Fibroblast of skin of right biceps (primary cell): Measurements from ENCODE around the gene DACT2.
"Not testable (repeated sequence)": the region's sequence is repeated elsewhere in the genome, so short reads cannot be mapped to it uniquely, and the experiment has no call there.

Source experiments
- DNase-seq: peaks from one replicate; pipeline ENCODE4 v3.0.0-alpha.2; 2013

The DACT2 gene, protein sequence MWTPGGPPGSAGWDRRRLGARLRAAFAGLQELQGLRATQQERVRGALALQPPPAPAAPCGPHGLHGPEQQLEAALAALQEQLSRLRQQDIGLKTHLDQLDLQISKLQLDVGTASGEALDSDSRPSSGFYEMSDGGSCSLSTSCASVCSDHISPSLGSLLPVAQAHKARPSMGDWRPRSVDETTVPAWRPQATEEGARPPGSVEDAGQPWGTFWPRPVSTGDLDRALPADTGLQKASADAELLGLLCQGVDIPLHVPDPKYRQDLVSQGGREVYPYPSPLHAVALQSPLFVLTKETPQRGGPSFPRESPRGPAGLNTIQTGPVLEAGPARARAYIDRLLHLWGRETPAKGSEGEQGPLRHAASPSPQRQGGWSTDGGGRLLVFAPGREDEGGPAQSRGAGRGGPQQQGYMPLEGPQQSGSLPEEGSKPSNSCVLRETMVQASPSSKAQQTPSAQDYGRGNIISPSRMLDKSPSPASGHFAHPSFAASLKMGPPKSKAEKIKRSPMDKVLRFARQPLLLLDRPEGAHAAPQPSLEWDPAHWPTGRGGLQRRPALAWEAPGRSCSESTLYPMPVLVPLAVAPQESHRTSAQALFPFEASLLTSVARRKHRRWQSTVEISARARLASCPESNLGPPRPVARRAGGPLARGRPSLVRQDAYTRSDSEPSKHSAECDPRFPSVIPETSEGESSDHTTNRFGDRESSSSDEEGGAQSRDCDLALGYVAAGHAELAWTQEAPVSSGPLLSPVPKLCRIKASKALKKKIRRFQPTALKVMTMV

DNA sequence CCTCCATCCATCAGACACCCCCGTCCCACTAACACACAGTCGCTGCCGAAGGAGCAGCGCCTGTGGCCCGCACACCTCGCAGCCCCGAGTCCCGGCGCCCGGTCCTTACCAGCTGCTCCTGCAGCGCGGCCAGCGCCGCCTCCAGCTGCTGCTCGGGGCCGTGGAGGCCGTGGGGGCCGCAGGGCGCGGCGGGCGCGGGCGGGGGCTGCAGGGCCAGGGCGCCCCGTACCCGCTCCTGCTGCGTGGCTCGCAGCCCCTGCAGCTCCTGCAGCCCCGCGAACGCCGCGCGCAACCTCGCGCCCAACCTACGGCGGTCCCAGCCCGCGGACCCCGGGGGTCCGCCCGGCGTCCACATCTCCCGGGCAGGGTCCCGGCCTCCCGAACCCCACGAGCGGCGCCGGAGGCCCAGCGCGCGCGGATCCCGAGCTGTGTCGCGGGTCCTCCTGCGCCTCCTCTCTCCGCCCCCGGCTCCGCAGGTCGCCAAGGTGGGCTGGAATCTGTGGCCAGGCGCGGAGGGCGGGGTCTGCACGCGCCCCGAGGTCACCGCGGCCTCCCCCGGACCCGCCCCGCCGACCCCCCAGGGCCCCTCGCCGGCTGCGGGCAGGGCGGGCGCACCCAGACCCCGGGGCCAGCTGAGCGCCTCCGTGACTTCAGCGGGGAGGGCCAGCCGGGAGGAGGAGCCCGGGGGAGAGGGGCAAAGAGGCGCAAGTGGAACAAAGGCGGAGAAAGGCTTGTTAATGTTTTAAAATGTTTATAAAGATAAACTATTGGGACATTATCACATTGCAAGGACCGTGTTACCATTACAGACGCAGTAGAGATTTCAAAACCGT lies at the start of gene DACT2:
Gene DACT2, minus strand, starts transcription at position 499 of the 833 bp plus-strand sequence. Its CDS starts 144 bp downstream, at position 355.
- DNase-seq = no peak

DNA sequence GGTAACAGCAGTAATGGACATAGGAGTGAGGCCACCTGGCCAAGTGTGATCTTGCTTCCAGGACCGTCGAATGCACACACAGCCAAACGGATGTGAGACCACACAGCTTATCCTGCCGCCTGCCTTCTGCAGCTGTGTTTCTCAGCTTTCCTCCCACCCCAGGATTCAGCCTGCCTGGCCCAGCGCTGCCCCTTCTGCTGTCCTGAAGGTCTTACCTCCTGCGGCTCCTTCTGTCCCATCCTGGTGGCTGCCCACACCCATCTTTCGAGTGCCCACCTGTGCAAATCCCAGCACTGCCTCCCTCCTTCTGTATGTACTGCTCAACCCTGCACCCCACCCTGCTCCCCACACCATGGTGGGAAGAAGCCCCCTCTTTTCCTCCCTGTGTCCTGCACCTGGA lies 49.4 kb upstream of the DACT2 start:
- no peak for DNase-seq

DNA sequence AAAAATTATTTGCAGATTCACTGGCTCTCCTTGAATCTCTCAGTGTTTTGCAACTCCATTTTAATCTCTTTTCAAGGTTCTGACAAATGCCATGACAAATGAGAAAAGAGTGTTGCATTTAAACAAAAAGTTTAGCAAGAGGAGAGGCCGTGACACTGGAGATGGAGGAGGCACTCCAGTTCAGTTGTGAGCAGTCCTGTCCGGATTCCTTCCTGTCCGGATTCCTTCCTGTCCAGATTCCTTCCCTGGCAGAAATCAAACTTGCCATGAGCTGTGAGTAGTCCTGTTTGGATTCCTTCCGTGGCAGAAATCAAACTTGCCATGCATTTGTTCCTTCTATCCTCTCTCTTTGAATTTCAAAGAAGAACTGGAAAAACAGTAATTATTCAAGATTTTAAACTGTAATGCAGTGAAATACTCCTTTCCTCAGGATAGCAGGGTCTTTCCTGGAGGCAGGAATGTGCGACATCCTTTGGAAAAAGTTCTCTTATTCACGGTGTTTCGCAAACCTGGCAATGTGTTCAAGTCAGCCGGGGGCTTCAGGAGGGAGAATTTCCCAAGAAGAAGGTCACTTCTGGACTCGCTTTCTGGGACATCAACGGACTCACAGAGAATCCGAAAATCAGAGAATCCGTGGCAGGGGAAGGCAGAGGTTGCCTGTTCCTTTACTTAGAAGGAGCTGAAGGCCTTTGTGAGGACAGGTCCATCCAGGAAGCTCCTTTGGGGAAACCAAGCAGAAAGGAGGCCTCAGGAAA lies 48.7 kb upstream of the DACT2 start:
- DNase-seq = peak; percentile 15

DNA sequence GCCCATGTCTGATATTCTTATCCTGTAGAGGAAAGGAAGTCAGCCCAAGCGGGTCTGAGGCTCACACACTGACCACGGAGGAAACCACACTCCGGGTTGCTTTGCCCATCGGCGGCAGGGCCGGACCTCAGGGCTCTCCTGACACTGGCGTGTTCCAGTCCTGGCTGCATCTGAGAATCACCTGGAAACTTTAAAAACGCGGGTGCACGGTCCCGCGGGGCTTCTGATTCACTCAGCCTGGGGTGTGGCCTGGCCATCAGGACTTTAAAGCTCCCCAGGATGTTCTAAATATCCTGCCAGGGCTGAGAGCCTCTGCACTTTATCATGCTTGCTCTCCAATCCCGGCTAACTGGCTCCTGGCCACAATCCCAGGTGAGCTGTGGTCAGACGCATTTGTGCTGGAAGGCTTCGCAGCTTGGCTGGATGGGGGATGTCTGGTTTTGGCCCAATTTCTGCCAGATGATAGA lies 47.7 kb upstream of the DACT2 start:
- DNase-seq = no peak

DNA sequence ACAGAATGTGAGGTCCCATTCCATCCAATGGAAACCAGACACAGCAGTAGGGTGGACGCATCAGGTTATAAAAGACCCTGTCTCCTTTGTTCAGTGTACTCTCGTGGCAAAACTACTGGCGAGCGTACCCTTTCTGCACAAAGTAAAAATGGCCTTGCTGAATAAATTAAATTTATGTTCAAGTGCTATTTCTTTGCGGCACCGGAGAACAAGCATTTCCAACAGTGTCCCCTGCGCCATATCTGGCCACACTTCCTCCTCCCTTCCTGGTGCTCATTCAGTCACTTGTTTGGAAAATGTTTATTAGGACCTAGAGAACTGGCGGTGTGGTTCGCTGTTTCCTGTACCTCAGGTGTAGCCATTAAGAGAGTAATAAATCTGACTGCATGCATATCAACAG lies 46.9 kb upstream of the DACT2 start:
- no peak for DNase-seq

- no peak for DNase-seq
Observed at GRCh38 chr6:168365422-168366165, 46.0 kb upstream of the DACT2 start.

DNA sequence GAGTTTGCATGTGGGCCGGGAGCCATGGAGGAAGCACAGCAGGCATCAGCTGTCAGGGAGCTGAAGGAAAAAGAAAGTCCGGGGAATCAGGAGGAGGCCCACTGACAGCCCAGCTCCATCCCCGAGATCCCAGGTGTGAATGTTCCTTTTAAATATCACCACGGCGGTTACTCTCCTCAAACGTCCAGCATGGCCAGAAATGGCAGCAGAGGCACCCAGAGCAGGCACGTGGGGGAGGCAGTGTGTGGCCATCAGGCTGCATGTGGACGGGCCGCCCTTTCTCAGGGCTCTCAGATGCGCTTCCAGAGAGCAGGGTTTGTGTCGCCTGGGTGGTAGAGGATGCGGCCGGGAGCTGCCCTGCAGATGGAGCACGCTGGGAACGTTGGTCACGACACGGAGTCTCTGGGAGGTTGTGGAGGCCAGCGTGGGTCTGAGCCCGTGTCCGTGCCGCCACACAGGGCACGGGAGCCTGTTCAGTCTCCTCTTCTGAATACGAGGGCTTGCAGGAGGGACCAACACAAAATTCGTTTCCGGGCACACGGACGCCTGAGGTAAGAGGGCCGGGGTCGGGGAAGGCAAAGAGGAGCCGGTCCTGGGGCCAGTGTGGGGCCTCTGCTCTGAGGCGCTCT lies 45.3 kb upstream of the DACT2 start:
- DNase-seq = no peak

- no peak for DNase-seq
Observed at GRCh38 chr6:168363811-168364792, 44.5 kb upstream of the DACT2 start.

DNA sequence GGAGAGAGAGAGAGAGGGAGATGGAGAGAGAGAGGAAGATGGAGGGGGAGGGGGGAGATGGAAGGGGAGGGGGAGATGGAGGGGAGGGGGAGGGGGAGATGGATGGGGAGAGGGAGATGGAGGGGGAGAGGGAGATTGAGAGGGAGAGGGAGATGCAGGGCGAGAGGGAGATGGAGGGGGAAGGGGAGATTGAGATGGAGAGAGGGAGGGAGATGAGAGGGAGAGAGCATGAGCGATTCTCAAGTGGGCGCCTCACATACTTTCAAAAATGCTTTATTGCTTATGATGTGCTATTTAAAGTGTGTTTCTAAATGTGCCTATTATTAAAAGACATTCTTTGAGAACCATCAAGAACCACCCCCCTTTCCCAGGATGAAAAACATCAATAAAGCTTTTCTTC lies 43.7 kb upstream of the DACT2 start:
- DNase-seq = no peak

GRCh38 chr6:168362276-168362990 lies 42.9 kb upstream of the DACT2 start:
- no peak for DNase-seq

DNA sequence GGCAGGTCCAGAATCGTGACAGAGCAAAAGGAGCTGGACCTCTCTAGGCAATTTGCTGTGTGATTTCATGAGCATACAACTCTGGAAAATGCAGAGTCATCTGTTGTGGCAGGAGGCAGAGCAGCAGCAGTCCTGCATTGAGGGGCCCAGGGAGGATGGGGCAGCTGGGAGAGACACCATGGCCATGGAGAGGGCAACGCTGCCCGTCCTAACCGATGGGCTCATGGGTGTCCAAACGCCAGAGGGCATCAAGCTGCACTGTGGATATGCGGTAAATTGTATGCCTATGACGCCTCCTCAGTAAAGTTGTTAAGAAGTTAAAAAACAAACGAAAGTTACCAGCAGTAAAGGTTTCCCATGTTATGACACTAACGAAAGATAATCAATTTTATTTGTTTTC lies 42.2 kb upstream of the DACT2 start:
- no peak for DNase-seq

DNA sequence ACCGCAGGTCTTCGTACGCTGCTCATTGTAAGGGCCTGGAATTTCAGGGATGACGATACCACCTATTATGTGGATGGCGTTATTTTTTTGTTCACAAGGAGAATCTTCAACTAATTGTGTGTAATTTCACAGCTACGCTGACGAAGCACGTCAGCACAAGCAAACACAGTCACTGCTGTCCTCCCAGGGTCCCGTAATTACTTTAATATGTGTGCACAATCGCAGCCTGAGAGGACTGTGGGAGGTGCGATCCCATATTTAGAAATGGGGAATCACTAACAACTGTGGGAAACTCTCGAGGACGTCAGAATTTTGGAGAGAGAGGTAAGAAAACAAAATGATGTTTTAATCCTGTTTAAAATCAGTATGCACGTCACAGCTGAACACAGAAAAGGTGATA lies 40.2 kb upstream of the DACT2 start:
- DNase-seq = no peak

GRCh38 chr6:168358842-168359420 lies 39.4 kb upstream of the DACT2 start:
- DNase-seq = no peak

- DNase-seq = not testable (repeated sequence)
Observed at GRCh38 chr6:168356872-168357271, 37.3 kb upstream of the DACT2 start.

- DNase-seq = no peak
Observed at GRCh38 chr6:168355716-168356522, 36.3 kb upstream of the DACT2 start.

GRCh38 chr6:168354338-168354737 lies 34.8 kb upstream of the DACT2 start:
- DNase-seq = no peak

- no peak for DNase-seq
Observed at GRCh38 chr6:168353041-168353440, 33.5 kb upstream of the DACT2 start.

DNA sequence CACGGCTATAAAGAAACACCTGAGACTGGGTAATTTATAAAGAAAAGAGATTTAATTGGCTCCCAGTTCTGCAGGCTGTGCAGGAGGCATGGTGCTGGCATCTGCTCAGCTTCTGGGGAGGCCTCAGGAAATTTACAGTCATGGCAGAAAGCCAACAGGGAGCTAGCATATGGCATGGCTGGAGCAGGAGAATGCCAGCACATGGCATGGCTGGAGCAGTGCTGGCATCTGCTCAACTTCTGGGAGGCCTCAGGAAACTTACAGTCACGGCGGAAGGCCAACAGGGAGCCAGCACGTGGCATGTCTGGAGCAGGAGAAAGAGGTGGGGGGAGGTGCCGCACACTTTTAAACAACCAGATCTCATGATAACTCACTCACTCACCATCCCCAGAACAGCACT lies 32.5 kb upstream of the DACT2 start:
- no peak for DNase-seq
